T follicular helper cell (primary cell): ENCODE data around the gene IL34.
"Not testable (repeated sequence)": the region's sequence is repeated elsewhere in the genome, so short reads cannot be mapped to it uniquely, and the experiment has no call there.

Experiments used
- DNase-seq: peaks from one replicate; pipeline ENCODE4 v3.0.0-alpha.2; 2020; ENCODE audit warnings: low read depth

Gene IL34

DNA sequence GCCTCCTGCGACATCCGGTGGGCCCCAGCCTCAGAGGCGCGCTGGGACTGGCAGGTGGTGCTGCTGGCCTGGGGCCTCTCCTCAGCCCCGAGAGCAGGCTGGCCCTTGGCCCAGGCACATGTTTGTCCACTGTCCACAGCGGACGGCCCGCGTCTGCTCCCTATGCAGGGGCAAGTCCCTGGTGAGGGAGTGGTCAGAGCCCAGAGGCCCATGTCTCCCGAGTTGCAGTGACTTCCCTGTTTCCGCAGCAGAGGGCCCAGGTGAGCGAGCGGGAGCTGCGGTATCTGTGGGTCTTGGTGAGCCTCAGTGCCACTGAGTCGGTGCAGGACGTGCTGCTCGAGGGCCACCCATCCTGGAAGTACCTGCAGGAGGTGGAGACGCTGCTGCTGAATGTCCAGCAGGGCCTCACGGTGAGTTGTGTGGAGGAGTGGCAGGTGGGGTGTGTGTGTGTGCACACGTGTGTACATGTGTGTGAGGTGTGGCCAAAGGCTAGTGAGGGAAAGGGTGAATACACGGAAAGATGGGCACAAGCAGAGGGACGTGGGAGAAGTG is 10.4 kb downstream of the IL34 start:
- DNase-seq, result no peak

DNA sequence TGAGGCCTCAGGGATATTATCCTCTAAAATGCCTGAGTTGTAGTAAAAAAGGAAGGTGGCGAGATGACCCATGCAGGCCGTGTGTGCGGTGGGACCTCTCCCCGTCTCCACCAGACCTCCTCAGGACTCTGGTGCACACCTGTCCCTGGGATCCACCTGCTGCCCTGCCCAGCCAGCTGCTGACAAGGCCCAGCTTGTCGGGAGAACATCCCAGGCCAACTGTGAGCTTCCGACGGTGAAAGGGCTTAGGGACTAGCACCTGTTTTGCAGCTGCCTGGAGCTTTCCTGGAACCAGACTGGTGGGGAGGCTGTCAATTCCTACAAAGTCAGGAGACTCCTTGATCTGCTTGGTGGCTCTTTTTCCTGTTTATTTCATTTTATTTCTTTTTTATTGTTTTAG is 11.6 kb downstream of the IL34 start:
- DNase-seq, result no peak

DNA sequence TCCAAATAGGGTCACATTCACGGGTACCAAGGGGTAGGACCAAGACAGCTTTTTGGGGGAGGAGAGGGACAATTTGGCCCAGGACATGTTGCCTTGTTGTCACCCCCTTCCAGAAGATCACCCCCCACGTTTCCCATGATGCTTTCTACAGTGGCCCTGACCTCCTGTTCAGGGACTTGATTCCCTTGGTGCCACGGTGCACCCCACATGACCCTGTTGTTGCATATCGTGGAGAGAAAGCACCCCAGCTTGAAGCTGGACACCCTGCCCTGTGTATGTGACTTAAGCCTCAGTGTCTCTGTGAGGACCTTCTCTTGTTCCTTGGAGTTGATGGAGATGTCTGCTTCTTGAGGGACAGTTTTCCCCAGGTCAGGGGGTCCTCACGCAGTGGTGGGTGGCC is 12.6 kb downstream of the IL34 start:
- no peak for DNase-seq

DNA sequence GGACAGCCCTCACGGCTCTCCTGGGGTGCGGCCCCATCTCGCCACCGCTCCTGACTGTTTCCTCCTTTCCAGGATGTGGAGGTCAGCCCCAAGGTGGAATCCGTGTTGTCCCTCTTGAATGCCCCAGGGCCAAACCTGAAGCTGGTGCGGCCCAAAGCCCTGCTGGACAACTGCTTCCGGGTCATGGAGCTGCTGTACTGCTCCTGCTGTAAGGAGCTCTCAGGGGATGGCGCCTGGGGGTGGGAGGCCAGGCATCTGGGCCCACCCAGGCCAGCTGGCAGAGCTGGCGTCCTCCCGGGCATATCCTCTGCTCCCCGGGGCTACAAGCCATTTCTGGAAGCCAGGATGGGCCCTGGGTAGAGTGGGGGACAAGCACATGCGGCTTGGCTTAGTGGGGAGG is 13.2 kb downstream of the IL34 start:
- DNase-seq, result no peak

DNA sequence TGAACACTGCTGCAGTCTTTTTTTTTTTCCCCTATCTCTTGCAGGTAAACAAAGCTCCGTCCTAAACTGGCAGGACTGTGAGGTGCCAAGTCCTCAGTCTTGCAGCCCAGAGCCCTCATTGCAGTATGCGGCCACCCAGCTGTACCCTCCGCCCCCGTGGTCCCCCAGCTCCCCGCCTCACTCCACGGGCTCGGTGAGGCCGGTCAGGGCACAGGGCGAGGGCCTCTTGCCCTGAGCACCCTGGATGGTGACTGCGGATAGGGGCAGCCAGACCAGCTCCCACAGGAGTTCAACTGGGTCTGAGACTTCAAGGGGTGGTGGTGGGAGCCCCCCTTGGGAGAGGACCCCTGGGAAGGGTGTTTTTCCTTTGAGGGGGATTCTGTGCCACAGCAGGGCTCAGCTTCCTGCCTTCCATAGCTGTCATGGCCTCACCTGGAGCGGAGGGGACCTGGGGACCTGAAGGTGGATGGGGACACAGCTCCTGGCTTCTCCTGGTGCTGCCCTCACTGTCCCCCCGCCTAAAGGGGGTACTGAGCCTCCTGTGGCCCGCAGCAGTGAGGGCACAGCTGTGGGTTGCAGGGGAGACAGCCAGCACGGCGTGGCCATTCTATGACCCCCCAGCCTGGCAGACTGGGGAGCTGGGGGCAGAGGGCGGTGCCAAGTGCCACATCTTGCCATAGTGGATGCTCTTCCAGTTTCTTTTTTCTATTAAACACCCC is 13.8 kb downstream of the IL34 start:
- no peak for DNase-seq

DNA sequence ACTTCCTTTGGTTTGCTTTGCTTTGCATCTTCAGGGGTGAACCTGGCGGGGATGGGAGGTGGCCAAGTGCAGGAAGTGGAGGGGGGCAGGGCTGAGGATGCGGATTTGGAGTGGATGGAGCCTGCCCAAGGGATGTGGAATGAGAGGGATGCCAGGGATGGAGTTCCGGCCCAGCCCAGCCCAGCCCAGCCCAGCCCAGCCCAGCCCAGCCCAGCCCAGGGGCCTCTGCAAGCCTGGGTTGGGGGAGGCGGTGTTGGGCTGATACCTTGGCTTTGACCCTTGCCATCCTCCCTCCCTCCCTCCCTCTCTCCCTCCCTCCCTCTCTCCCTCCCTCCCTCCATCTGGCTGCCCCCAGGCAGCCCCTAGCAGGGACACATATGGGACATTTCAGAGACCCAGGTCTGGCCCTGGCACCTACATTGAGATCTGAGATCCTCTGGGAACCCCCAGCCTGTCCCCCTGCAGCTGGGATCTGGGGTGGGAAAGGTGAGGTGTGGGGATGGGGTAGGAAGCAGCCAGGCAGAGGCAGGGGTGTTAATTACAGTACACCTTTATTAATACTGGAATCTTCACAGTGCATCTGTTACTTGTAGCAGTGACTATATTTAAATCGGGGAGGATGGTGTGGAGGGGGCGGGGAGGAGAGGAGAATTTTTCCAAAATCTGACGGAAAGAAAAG is 14.5 kb downstream of the IL34 start:
- no peak for DNase-seq

DNA sequence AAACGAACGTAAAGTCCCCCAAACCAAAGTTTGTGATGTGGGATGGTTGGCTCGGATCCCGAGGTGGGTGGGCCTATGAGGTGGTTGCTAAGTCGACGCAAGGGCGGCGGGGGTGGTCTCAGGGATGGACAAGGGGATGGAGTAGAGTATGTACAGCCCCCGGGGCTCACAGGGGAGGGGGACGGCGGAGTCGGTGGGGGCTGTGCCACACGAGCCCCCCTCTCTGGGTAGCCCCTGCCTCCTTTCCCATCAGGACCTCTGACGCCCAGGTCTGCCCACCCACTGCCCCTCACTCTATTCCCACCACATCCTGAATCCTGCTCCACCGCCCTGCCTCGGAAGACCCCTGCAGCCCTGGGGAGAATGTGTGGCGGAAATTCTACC is 15.2 kb downstream of the IL34 start:
- no peak for DNase-seq

DNA sequence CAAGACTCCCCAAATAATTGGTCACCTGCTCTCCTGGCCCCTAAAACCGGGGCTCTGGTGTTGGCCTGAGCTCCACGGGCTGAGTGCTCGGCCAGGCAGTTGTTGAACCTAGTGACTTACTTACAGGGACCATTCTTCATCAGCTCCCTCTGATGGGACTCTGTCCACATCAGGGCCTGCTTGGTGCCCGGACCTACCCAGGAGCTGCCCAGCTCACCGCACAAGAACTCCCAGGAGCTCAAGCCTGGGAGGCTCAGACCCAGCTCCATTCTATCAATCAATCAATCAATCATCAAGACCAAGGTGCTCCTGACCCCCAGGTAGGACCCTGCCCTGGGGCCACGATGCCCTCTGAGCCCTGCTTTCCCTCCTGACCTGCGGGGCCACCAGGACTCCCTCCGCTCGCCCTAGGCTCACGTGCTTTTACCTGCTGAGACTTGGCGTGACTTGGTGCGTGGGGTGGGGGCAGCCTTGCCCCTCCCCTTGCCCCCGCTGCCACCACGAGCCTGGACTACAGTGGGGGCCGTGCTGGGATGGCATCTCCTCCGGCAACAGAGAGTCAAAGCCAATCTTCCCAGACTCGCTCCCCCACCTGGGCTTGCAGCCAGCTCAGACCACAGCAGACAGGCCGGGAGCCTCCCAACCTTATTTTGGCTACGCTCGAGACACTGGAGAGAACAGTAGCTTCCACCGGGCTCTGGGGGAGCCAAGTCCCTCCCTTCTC is 15.7 kb downstream of the IL34 start:
- no peak for DNase-seq

DNA sequence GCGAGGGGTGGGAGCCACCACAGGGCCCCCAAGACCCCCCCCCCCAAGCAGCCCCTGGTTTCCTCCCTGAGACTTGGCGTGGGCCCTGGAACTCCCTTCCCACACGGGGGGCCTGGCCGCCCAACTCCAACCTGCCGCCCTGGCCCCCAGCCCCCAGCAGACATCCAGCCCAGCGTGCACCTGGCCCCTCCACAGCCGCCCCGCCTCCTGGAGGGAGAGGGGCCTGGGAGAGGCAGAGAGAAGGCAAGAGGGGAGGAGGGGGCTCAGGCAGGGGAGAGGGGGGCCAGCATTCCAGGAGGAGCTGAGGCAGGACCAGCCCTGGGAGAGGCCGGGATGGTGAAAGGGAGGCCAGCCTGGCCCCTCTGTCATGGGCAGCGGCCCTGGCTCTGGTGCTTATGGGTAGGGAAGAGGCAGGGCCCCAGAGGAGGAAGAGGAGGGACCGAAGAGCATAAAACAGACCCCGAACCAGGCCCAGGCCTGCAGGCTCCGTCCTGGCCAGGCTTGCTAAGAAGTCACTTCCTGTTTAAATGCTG is 16.7 kb downstream of the IL34 start:
- no peak for DNase-seq

DNA sequence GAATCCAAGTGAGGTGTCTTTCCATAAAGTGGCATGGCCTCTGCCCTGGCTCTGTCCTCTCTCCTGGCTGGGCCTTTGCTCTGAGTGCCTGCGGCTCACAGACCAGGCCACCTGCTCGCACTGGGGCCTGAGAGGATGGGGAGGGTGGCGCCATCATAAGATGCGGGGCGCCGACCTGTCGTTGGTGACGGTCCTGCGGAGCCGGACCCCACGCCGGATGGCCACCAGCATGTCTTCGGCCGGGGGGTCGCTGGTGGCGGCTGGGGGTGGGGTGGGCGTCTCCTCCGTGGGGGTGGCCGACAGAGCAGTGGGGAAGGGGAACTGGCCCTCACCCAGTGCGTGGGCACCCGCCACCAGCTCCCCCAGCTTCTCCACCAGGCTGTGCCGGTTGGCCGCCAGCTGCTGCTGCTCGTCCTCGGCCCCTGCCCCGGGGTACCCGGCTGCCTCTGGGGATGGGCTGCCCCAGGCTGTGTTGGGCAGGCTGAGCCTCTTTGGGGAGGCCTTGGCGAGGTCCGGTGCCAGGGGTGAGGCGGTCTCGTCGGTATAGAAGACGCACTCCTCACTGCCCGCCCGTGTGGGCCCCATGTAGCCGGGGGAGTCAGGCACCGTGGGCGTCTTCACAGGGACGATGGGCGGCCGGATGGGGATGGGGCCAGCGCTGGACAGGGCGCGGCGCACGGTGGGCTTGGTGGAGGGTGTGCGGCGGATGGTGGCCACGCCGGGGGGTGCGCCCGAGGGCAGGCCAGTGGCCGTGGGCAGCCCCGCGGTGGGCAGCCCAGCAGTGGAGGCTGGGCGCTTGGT is 17.4 kb downstream of the IL34 start:
- no peak for DNase-seq

DNA sequence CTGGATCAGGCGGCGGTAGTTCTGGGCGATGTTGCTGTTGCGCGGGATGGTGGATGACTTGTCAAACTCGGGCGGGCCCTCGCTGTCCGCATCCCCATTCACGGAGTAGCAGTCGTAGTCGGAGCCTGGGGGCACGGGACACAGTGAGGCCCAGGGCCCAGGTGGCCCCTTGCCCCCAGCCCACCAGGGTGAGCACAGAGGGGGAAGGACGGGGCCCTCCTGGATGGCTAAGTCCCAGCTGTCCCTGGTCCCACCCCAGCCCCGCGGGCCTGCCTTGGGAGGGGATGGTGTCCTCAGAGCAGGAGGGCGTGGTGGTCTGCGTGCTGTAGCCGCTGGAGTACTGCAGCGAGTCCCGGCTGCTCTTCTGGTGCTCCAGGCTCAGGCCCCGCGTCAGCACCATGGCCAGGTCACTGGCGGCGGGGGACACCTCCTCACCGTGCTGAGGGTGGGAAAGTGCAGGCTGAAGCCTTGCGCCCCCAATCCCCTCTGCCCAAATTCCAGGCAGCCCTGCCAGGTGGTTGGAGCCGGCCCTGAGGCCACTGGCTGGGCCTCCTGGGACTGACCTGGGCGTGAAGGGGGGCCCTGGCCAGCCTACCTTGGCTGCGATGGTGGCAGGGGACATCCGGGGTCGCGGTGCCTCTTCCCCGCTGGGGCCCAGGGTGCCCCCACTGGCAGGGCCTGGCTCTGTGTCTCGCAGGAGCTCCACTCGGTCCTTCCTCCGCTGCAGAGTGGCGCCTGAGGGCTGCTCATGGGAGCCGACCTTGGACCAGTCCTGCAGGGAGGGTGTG is 18.2 kb downstream of the IL34 start:
- DNase-seq, result no peak

DNA sequence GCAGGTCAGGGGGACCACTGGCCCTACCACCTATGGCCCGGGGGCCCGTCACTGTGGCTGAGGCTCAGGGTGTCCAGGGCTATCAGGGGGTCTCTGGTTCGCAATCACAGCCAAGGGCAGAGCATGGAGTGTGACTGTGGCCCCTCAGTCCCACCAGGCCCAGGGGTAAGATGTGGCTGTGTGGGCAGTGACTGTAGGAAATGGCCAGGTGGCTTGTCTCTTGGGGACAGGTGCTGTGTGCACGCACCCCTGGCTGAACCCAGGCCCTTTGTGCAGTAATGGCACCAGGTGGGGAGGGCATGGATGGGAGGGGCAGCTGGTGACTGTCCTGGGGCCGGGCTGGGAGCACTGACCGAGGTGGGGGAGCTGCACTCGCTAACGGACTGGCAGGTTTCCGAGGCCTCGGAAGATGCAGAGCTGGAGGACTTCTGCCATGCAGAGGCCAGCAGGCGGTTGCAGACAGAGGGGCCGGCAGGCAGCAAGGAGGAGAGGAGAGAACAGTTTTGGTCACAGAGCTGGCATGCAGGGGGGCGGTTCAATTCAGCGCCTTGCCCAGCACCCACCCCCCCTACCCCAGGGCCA is 18.8 kb downstream of the IL34 start:
- no peak for DNase-seq

DNA sequence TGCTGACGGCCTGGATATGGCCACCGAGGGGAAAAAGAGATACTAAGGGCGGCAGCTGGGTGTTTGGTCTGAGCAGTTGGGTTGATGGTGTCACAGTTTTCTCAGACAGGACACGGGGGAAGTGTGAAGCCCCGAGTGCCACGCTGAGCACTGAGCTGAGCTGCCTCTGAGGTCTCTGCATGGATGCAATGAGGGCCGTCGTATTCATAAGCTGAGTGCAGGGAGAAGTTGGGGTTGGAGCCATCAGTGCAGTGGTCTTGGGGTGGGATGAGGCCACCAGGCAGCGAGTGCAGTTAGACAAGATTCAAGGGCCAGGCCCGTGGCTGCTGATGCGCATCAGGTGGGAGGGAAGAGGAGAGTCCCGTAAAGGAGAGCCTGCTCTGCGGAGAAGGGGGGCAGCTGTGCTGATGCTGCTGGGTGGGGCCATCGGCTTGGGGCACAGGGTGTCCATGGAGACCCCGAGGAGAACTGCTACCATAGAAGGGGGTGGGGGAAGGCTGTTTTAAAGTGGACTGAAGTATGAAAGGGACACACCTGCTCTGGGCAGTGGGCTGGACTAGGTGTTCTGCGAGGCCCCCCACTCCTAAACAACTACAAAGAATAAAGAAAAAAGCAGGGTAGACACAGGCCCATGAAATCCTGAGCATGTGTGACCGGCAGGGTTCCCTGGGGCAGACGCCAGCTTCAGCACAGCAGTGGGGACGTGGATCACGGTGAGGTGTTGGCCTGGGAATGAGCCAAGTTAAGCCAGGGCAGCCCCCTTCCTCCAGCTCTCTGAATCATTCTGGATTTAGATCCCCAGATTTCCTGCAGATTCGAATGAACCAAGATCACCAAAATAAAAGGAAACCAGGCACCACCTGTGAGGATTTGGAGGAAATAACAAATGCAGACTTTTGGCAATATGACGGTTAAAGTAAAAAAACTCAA is 19.7 kb downstream of the IL34 start:
- no peak for DNase-seq

DNA sequence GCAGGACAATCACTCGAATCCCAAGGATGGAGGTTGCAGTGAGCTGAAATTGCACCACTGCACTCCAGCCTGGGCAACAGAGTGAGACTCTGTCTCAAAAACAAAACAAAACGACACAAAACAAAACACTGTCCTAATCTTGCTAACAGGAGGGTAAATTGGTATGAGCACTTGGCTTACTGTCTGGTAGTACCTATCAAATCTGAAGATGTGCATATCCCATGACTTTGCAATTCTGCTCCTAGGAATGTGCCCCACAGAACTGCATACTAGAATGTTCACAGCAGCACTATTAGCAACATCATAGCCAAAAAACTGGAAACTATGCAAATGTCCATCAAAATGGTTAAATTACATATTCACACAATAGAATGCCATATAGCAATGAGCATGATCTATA is 23.8 kb downstream of the IL34 start:
- DNase-seq, result no peak

DNA sequence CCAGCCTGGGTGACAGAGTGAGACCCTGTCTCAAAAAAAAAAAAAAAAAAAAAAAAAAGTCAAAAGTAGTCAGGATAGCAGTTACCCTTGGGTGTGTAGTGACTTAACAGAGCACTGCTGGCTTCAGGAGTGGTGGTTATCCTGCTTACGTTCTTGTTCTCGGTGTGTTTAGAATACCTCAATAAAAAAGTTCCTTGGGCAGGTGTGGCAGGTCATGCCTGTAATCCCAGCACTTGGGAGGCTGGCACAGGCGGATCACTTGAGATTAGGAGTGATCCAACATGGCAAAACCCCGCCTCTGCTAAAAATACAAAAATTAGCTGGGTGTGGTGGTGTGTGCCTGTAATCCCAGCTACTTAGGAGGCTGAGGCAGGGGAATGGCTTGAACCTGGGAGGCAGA is 24.6 kb downstream of the IL34 start:
- DNase-seq, result not testable (repeated sequence)

DNA sequence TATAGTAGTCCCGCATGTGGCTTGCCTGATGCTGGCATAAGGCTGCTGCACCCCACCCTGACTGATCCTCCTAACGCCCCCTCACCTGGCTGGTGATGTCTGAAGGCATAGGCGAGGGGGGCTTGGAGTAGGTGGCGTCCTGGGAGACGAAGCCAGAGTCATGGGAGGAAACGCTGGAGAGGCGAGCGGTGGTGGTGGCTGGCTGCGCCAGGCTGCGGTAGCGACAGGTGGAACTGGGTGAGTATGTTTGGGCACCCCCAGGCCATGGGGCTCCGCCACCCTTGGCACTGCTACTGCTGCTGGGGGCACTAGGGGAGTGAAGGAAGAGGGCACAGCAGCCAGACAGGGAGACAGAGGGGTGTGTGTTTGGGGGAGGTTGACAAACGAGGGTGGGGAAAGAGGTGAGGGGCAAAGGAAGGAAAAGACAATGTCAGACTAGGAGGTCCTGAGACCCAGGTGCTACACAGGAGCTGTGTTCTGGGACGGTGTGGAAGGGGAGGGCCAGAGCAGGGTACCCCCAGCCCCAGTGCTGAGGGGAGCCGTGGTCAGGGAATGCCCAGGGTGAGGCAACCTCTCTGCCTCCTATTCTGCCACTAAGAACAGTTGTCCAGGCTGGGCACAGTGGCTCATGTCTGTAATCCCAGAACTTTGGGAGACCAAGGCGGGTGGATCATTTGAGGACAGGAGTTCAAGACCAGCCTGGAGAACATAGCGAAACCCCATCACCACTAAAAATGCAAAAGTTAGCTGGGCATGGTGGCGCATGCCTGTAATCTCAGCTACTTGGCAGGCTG is 28.1 kb downstream of the IL34 start:
- DNase-seq, result no peak

DNA sequence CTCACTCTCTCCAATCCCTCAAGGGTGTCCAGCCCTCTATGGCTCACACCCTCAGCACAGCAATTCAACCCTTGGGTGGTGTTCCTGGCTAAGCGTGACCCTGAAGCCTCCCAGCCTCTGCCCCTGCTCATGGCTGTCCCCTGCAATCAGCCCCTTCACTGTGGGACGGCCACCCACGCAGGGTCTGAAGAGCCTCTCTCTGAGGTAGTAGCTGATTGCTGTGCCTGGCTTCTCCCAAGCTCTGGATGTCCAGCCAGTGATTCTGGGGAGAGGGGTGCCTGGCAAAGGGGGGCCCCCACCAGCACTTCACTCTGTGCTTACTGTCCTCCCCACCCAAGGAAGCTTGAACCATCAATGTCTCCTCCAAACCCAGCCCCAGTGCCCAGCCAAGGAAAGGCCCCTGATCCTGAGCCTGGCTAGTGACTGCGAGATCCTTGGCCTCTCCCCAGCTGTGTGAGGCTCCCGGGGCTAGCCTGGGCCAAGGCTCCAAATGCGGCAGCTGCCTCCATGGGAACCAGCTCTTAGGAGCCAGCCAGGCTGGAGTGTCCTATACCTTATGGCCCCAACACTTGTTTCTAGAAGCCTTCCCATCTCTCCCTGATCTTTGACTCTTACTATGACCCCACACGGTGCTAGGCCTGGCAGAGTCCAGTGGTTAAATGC is 29.6 kb downstream of the IL34 start:
- DNase-seq, result no peak
